ENCODE results near the gene ITGA3. TPM values are rescaled to one million over a fixed set of nuclear protein-coding genes. Genes with fewer than 3 reads are reported as not detected.

The ITGA3 gene
- total RNA-seq, 1 experiment from 2014 or later = 1.4 TPM

GRCh38 chr17:50055055-50055425 lies 870 bp upstream of the ITGA3 start:
- no TSS peak for BruUV-seq (replicated peaks)

DNA sequence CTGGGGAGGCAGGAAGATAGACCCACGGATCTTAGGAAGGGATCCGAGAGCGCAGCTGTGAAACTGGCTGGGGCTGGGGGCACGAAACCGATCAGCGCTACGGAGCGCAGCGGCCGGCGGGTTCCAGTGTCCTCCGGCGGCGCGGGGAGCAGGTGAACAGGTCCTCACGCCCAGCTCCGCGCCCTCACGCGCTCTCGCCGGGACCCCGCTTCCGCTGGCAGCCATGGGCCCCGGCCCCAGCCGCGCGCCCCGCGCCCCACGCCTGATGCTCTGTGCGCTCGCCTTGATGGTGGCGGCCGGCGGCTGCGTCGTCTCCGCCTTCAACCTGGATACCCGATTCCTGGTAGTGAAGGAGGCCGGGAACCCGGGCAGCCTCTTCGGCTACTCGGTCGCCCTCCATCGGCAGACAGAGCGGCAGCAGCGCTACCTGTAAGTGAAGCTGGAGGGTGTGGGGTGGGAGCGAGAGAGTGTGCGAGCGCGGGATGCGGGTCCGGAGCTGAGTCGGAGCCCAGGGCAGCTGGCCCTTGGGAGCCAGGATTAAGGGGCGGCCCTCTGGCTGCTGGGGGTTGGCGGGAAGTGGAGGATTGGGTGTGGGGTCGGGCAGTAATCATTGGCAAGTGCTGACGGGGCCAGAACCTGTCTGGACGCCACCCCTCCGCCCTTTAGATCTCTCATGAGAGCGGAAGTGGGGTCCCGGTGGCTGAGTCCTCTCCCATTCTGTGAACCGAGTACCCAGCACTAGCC lies 479 bp downstream of the ITGA3 start:
- TF ChIP-seq EZH2 (IDR thresholded peaks at IDR 0.05; ENCODE audit: borderline replicate concordance, low read depth, low read length, poor library complexity, severe bottlenecking) (no peak), CTCF (conservative IDR thresholded peaks at IDR 0.05; ENCODE audit: low read depth, low read length) (peak; percentile 62)
- peaks cover 24% of the 10 kb centered on the region for H3K27me3 ChIP-seq (replicated peaks; ENCODE audit: insufficient read depth, low read depth, low read length, poor library complexity)
- ChIA-PET CTCF (interaction anchor here (0.6 kb wide), 1 partner anchor 18 kb away, joined by 5 read pairs; no protein-coding TSS in a partner anchor), POLR2A (ENCODE audit: low non-redundant PET) (no interaction called here)
- intact Hi-C loops (cut with micrococcal nuclease; ENCODE audit: unreplicated experiment) = no loop called here
- H3K9me3 ChIP-seq (ENCODE audit: low read depth, low read length, poor library complexity, severe bottlenecking) = no peaks in the 10 kb centered on the region
- peak; percentile 64 for DNase-seq (ENCODE audit: low spot score)
- BruUV-seq (replicated peaks) = no TSS peak
- peaks cover 4% of the 10 kb centered on the region for H3K4me1 ChIP-seq (ENCODE audit: insufficient read depth, low read length, poor library complexity, severe bottlenecking)
- H3K4me3 ChIP-seq (ENCODE audit: low read depth, low read length, poor library complexity, severe bottlenecking) = peak overlapping the region; percentile 64
- no peaks in the 10 kb centered on the region for H3K36me3 ChIP-seq (ENCODE audit: insufficient read depth, low read length, poor library complexity, severe bottlenecking)
- H3K27ac ChIP-seq (ENCODE audit: low read depth, low read length, poor library complexity, severe bottlenecking) = no peak overlapping the region

More at GRCh38 chr17:50055055-50055425, 870 bp upstream of the ITGA3 start:
- H3K36me3 ChIP-seq (ENCODE audit: insufficient read depth, low read length, poor library complexity, severe bottlenecking) = no peaks in the 10 kb centered on the region
- H3K4me1 ChIP-seq (ENCODE audit: insufficient read depth, low read length, poor library complexity, severe bottlenecking) = peaks cover 10% of the 10 kb centered on the region
- no peaks in the 10 kb centered on the region for H3K9me3 ChIP-seq (ENCODE audit: low read depth, low read length, poor library complexity, severe bottlenecking)
- intact Hi-C loops (cut with micrococcal nuclease; ENCODE audit: unreplicated experiment) = no loop called here
- peaks cover 24% of the 10 kb centered on the region for H3K27me3 ChIP-seq (replicated peaks; ENCODE audit: insufficient read depth, low read depth, low read length, poor library complexity)
- TF ChIP-seq EZH2 (IDR thresholded peaks at IDR 0.05; ENCODE audit: borderline replicate concordance, low read depth, low read length, poor library complexity, severe bottlenecking) = no peak
- TF ChIP-seq CTCF (conservative IDR thresholded peaks at IDR 0.05; ENCODE audit: low read depth, low read length) = no peak
- ChIA-PET CTCF (no interaction called here), POLR2A (ENCODE audit: low non-redundant PET) (no interaction called here)
- no peak overlapping the region for H3K27ac ChIP-seq (ENCODE audit: low read depth, low read length, poor library complexity, severe bottlenecking)
- H3K4me3 ChIP-seq (ENCODE audit: low read depth, low read length, poor library complexity, severe bottlenecking) = peak overlapping the region; percentile 64
- no peak for DNase-seq (ENCODE audit: low spot score)

- no TSS peak for BruUV-seq (replicated peaks)
These were observed 1.0 kb downstream of the ITGA3 start for GRCh38 chr17:50056961-50057330.

More at GRCh38 chr17:50056961-50057330, 1.0 kb downstream of the ITGA3 start:
- no peak for TF ChIP-seq CTCF (conservative IDR thresholded peaks at IDR 0.05; ENCODE audit: low read depth, low read length)
- TF ChIP-seq EZH2 (IDR thresholded peaks at IDR 0.05; ENCODE audit: borderline replicate concordance, low read depth, low read length, poor library complexity, severe bottlenecking) = no peak
- intact Hi-C loops (cut with micrococcal nuclease; ENCODE audit: unreplicated experiment) = no loop called here
- Histone ChIP-seq H3K9me3 (ENCODE audit: low read depth, low read length, poor library complexity, severe bottlenecking) (no peaks in the 10 kb centered on the region), H3K27me3 (replicated peaks; ENCODE audit: insufficient read depth, low read depth, low read length, poor library complexity) (peaks cover 24% of the 10 kb centered on the region), H3K4me1 (ENCODE audit: insufficient read depth, low read length, poor library complexity, severe bottlenecking) (peaks cover 4% of the 10 kb centered on the region), H3K4me3 (ENCODE audit: low read depth, low read length, poor library complexity, severe bottlenecking) (no peak overlapping the region), H3K27ac (ENCODE audit: low read depth, low read length, poor library complexity, severe bottlenecking) (no peak overlapping the region), H3K36me3 (ENCODE audit: insufficient read depth, low read length, poor library complexity, severe bottlenecking) (no peaks in the 10 kb centered on the region)
- ChIA-PET POLR2A (ENCODE audit: low non-redundant PET) (no interaction called here), CTCF (interaction anchor here (0.6 to 1.0 kb wide), 3 partner anchors 17 to 59 kb away, joined by 3 to 5 read pairs (median 5); no protein-coding TSS in a partner anchor)
- no peak for DNase-seq (ENCODE audit: low spot score)

All from A673 (cell line).